ENCODE measurements around the gene FSIP2. TPM values are rescaled to one million over a fixed set of nuclear protein-coding genes. Genes with fewer than 3 reads are reported as not detected.

FSIP2 gene
- total RNA-seq, 1 experiment from 2014 or later: 2.2 TPM

DNA sequence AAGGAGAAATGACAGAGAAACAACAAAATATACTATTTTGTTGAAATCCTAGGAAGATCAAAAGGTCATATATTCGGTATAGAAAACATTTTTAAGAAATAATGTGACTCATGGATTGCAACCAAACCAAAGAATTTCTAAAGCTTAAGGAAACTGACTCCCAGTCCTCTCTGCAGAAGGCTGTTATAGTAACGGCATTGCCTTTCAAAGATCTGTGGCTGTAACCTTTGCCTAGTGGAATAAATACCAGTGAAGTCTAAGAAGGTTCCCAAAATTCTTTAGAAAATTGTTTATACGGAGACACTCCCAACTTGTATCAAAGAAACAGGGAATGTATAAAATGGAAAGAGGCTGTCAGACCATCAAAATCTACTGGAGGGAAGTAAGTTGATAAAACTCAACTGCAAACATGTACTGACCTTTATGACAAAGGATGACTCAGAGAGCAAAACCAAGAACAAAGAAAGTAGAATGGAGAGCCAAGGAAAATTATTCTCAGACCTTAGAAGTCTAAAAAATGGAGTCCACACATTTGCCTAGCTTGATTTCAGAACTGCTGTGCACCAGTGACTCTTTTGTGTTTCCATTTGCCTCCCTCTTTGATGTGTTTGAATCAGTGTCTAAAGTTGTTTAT, 48.6 kb upstream of the FSIP2 start (continued):
- TF ChIP-seq, protein P1, sequence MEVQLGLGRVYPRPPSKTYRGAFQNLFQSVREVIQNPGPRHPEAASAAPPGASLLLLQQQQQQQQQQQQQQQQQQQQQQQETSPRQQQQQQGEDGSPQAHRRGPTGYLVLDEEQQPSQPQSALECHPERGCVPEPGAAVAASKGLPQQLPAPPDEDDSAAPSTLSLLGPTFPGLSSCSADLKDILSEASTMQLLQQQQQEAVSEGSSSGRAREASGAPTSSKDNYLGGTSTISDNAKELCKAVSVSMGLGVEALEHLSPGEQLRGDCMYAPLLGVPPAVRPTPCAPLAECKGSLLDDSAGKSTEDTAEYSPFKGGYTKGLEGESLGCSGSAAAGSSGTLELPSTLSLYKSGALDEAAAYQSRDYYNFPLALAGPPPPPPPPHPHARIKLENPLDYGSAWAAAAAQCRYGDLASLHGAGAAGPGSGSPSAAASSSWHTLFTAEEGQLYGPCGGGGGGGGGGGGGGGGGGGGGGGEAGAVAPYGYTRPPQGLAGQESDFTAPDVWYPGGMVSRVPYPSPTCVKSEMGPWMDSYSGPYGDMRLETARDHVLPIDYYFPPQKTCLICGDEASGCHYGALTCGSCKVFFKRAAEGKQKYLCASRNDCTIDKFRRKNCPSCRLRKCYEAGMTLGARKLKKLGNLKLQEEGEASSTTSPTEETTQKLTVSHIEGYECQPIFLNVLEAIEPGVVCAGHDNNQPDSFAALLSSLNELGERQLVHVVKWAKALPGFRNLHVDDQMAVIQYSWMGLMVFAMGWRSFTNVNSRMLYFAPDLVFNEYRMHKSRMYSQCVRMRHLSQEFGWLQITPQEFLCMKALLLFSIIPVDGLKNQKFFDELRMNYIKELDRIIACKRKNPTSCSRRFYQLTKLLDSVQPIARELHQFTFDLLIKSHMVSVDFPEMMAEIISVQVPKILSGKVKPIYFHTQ (CRISPR knock-in tag; IDR thresholded peaks at IDR 0.05): no peak
- TF ChIP-seq TEAD4 (CRISPR knock-in tag; IDR thresholded peaks at IDR 0.05) (no peak), GABPB1 (CRISPR knock-in tag; IDR thresholded peaks at IDR 0.05) (no peak), ZNF219 (CRISPR knock-in tag; IDR thresholded peaks at IDR 0.05; ENCODE audit: borderline replicate concordance) (no peak)
- TF ChIP-seq, protein P2, sequence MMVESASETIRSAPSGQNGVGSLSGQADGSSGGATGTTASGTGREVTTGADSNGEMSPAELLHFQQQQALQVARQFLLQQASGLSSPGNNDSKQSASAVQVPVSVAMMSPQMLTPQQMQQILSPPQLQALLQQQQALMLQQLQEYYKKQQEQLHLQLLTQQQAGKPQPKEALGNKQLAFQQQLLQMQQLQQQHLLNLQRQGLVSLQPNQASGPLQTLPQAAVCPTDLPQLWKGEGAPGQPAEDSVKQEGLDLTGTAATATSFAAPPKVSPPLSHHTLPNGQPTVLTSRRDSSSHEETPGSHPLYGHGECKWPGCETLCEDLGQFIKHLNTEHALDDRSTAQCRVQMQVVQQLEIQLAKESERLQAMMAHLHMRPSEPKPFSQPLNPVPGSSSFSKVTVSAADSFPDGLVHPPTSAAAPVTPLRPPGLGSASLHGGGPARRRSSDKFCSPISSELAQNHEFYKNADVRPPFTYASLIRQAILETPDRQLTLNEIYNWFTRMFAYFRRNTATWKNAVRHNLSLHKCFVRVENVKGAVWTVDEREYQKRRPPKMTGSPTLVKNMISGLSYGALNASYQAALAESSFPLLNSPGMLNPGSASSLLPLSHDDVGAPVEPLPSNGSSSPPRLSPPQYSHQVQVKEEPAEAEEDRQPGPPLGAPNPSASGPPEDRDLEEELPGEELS (CRISPR knock-in tag; IDR thresholded peaks at IDR 0.05): no peak

DNA sequence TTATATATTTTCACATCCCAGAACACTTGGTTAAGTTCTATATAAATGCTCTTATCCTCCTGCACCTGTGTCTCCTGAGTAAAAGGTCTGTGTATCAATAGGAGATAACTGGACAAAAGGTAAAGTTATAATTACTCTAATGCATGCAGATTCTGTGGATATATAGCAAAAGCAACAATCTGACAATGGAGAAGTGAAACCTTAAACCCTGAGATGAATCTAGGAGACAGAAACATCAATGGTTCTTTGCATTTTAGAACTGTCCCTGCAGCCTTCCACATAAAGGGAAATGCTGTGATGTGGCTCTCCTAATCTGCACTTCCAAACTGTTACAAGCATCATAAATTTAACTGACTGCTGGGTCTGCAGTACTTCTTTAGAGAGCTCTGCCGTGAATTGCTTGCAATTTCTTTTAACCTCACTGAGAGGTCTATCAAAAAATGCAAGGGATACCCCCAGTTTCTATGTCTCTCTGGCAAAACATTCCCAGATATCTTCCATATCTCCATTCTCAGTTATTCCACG, 42.8 kb upstream of the FSIP2 start:
- H3K27ac Mint-ChIP-seq: no peak overlapping the region
- CTCF ChIA-PET: interaction anchor here (1.1 kb wide), 1 partner anchor 43 kb away, joined by 5 read pairs; the partner anchor contains the start of gene FSIP2
- H3K4me3 Mint-ChIP-seq: no peak overlapping the region
- POLR2A ChIA-PET: no interaction called here
- DNase-seq (ENCODE audit: low spot score) (no peak), ATAC-seq (no peak)
- no peaks in the 10 kb centered on the region for H3K36me3 Mint-ChIP-seq
- no peaks in the 10 kb centered on the region for H3K27me3 Mint-ChIP-seq (ENCODE audit: low read depth)
- H3K4me1 Mint-ChIP-seq: 0 out of 2 replicates have a peak, but pooled peaks cover under 1% of the 10 kb centered on the region
- H3K9me3 Mint-ChIP-seq: no peaks in the 10 kb centered on the region
- TF ChIP-seq, protein P3, sequence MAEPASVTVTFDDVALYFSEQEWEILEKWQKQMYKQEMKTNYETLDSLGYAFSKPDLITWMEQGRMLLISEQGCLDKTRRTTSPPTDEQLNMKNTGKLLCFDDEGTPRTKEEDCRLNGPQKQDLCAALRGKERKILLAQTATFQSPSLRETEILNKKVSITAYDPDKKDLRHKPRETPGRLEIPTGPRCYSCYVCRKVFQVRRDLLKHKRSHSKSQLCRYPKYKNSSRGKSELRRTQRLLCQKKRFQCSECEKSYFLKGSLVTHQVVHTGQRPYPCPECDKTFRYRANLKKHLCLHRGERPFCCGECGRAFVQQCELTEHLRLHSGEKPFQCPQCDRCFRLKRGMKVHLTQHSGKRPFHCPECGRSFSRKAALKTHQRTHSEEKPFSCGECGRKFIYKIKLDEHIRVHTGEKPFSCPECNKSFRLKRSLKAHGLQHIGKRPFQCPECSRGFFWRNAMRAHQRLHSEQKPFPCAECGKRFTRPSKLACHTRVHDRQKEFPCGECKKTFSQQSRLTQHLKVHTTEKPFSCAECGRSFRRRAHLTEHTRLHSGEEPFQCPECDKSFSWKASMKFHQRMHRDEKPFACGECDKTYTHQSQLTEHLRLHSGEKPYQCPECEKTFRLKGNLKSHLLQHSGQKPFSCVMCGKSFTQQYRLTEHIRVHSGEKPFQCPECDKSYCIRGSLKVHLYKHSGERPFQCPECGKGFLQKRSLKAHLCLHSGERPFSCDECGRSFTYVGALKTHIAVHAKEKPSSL (CRISPR knock-in tag; conservative IDR thresholded peaks at IDR 0.05): no peak
- TF ChIP-seq, protein P4, sequence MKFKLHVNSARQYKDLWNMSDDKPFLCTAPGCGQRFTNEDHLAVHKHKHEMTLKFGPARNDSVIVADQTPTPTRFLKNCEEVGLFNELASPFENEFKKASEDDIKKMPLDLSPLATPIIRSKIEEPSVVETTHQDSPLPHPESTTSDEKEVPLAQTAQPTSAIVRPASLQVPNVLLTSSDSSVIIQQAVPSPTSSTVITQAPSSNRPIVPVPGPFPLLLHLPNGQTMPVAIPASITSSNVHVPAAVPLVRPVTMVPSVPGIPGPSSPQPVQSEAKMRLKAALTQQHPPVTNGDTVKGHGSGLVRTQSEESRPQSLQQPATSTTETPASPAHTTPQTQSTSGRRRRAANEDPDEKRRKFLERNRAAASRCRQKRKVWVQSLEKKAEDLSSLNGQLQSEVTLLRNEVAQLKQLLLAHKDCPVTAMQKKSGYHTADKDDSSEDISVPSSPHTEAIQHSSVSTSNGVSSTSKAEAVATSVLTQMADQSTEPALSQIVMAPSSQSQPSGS (CRISPR knock-in tag; IDR thresholded peaks at IDR 0.05; ENCODE audit: borderline replicate concordance, low read depth): no peak
- TF ChIP-seq, protein P5, sequence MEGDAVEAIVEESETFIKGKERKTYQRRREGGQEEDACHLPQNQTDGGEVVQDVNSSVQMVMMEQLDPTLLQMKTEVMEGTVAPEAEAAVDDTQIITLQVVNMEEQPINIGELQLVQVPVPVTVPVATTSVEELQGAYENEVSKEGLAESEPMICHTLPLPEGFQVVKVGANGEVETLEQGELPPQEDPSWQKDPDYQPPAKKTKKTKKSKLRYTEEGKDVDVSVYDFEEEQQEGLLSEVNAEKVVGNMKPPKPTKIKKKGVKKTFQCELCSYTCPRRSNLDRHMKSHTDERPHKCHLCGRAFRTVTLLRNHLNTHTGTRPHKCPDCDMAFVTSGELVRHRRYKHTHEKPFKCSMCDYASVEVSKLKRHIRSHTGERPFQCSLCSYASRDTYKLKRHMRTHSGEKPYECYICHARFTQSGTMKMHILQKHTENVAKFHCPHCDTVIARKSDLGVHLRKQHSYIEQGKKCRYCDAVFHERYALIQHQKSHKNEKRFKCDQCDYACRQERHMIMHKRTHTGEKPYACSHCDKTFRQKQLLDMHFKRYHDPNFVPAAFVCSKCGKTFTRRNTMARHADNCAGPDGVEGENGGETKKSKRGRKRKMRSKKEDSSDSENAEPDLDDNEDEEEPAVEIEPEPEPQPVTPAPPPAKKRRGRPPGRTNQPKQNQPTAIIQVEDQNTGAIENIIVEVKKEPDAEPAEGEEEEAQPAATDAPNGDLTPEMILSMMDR (IDR thresholded peaks at IDR 0.05): no peak
- TF ChIP-seq NR3C1 (CRISPR knock-in tag; conservative IDR thresholded peaks at IDR 0.05; ENCODE audit: low read depth) (no peak), SMAD4 (CRISPR knock-in tag; IDR thresholded peaks at IDR 0.05) (no peak), ZBTB21 (CRISPR knock-in tag; IDR thresholded peaks at IDR 0.05; ENCODE audit: borderline replicate concordance) (no peak), GABPB1 (CRISPR knock-in tag; IDR thresholded peaks at IDR 0.05) (no peak), FOXP1 (CRISPR knock-in tag; IDR thresholded peaks at IDR 0.05; ENCODE audit: borderline replicate concordance) (no peak), ETV6 (CRISPR knock-in tag; IDR thresholded peaks at IDR 0.05) (no peak), FOXK1 (CRISPR knock-in tag; IDR thresholded peaks at IDR 0.05) (no peak), CBFB (CRISPR knock-in tag; IDR thresholded peaks at IDR 0.05; ENCODE audit: low read depth) (no peak)
- TF ChIP-seq, protein P6, sequence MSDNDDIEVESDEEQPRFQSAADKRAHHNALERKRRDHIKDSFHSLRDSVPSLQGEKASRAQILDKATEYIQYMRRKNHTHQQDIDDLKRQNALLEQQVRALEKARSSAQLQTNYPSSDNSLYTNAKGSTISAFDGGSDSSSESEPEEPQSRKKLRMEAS (CRISPR knock-in tag; IDR thresholded peaks at IDR 0.05): no peak
- TF ChIP-seq, protein P7, sequence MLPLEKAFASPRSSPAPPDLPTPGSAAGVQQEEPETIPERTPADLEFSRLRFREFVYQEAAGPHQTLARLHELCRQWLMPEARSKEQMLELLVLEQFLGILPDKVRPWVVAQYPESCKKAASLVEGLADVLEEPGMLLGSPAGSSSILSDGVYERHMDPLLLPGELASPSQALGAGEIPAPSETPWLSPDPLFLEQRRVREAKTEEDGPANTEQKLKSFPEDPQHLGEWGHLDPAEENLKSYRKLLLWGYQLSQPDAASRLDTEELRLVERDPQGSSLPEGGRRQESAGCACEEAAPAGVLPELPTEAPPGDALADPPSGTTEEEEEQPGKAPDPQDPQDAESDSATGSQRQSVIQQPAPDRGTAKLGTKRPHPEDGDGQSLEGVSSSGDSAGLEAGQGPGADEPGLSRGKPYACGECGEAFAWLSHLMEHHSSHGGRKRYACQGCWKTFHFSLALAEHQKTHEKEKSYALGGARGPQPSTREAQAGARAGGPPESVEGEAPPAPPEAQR (CRISPR knock-in tag; IDR thresholded peaks at IDR 0.05): no peak
- TF ChIP-seq, protein P8, sequence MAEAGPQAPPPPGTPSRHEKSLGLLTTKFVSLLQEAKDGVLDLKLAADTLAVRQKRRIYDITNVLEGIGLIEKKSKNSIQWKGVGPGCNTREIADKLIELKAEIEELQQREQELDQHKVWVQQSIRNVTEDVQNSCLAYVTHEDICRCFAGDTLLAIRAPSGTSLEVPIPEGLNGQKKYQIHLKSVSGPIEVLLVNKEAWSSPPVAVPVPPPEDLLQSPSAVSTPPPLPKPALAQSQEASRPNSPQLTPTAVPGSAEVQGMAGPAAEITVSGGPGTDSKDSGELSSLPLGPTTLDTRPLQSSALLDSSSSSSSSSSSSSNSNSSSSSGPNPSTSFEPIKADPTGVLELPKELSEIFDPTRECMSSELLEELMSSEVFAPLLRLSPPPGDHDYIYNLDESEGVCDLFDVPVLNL (CRISPR knock-in tag; IDR thresholded peaks at IDR 0.05; ENCODE audit: borderline replicate concordance, low read depth): no peak
- TF ChIP-seq, protein P9, sequence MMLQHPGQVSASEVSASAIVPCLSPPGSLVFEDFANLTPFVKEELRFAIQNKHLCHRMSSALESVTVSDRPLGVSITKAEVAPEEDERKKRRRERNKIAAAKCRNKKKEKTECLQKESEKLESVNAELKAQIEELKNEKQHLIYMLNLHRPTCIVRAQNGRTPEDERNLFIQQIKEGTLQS (CRISPR knock-in tag; conservative IDR thresholded peaks at IDR 0.05): no peak
- TF ChIP-seq, protein P10, sequence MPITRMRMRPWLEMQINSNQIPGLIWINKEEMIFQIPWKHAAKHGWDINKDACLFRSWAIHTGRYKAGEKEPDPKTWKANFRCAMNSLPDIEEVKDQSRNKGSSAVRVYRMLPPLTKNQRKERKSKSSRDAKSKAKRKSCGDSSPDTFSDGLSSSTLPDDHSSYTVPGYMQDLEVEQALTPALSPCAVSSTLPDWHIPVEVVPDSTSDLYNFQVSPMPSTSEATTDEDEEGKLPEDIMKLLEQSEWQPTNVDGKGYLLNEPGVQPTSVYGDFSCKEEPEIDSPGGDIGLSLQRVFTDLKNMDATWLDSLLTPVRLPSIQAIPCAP (CRISPR knock-in tag; IDR thresholded peaks at IDR 0.05): no peak
